Measurements from ENCODE around the gene PARD3B. TPM values are rescaled to one million over a fixed set of nuclear protein-coding genes. Genes with fewer than 3 reads are reported as not detected.

The PARD3B gene
- total and polyA plus RNA-seq, 2 of the 4 experiments (the other 2 are of a cell fraction), result 3.3 to 15.6 TPM

- H3K36me3 ChIP-seq (ENCODE audit: control insufficient read depth, insufficient read depth, low read length), result no peaks in the 10 kb centered on the region
- dilution Hi-C loops (cut with HindIII; ENCODE audit: low sequenced_read_pairs, unreplicated experiment) (no loop called here), in situ Hi-C loops (cut with MboI; ENCODE audit: low sequenced_read_pairs) (no loop called here), intact Hi-C loops (cut with micrococcal nuclease) (no loop called here)
- no peaks in the 10 kb centered on the region for H4K20me1 ChIP-seq (ENCODE audit: insufficient read depth, low read length)
- POLR2A ChIA-PET (ENCODE audit: unreplicated experiment), result no interaction called here
- no peak overlapping the region for H4K5ac ChIP-seq (ENCODE audit: low read depth, low read length)
- H3K4me3 ChIP-seq (ENCODE audit: insufficient read depth, low read depth, low read length), result no peak overlapping the region
- H3K4me1 ChIP-seq (ENCODE audit: control insufficient read depth, insufficient read depth, low read length), result no peaks in the 10 kb centered on the region
- no peak overlapping the region for H2AK9ac ChIP-seq (replicated peaks; ENCODE audit: low read depth, low read length, poor library complexity)
- H4K8ac ChIP-seq (ENCODE audit: low read depth in 2 of 2, low read length in 2 of 2), result no peak overlapping the region
- peaks cover 0 to 3% of the 10 kb centered on the region in 2 experiments; a peak in 1 of 4 replicates for H3K79me1 ChIP-seq (ENCODE audit: low read depth in 1 of 2, low read length in 2 of 2)
- H3K27ac ChIP-seq (ENCODE audit: insufficient read depth, low read length), result no peak overlapping the region
- H2AFZ ChIP-seq (replicated peaks; ENCODE audit: low read length, poor library complexity), result no peak overlapping the region
- H3K27me3 ChIP-seq (ENCODE audit: control insufficient read depth, insufficient read depth, low read length), result no peaks in the 10 kb centered on the region
- no peak overlapping the region for H3K4ac ChIP-seq (ENCODE audit: low read depth, low read length)
- BruUV-seq (replicated peaks), result no TSS peak
- CTCF ChIA-PET, result no interaction called here
- H2BK120ac ChIP-seq (ENCODE audit: low read depth, low read length), result no peak overlapping the region
- DNase-seq (no peak), ATAC-seq (ENCODE audit: low read depth) (no peak)
- H3K56ac ChIP-seq (ENCODE audit: extremely low read depth, insufficient read depth, low read length), result no peak overlapping the region
- WGBS, 2 experiments (ENCODE audit: extremely low coverage in 2 of 2, insufficient read length in 1 of 2), result 96% methylated on average over 3 of the region's 3 CpGs; no CpG with 5 or more reads in 1 of the 2 experiments
- no peak overlapping the region for H3K14ac ChIP-seq (replicated peaks; ENCODE audit: low read depth, low read length)
- H2AK5ac ChIP-seq (ENCODE audit: low read depth, low read length), result no peak overlapping the region
- no peak overlapping the region for H3K23ac ChIP-seq (ENCODE audit: low read depth, low read length)
- H3K4me2 ChIP-seq (ENCODE audit: low read depth, low read length), result no peak overlapping the region
- no peak overlapping the region for H2BK5ac ChIP-seq (ENCODE audit: low read depth, low read length, poor library complexity, severe bottlenecking)
- H3K18ac ChIP-seq (ENCODE audit: low read depth, low read length), result no peak overlapping the region
- no peak overlapping the region for H4K91ac ChIP-seq (ENCODE audit: insufficient read depth, low read depth, low read length)
- no peak overlapping the region for H3K9ac ChIP-seq (ENCODE audit: low read depth, low read length)
- TF ChIP-seq RAD21 (IDR thresholded peaks at IDR 0.05; ENCODE audit: low read length), result no peak
- no peak for TF ChIP-seq USF2 (IDR thresholded peaks at IDR 0.05; ENCODE audit: low read depth, low read length)
- no peak for TF ChIP-seq FOS (IDR thresholded peaks at IDR 0.05; ENCODE audit: low read depth, low read length)
- TF ChIP-seq MXI1 (IDR thresholded peaks at IDR 0.05; ENCODE audit: borderline replicate concordance, low read depth, low read length), result no peak
- TF ChIP-seq ELK1 (IDR thresholded peaks at IDR 0.05; ENCODE audit: borderline replicate concordance, low read depth, low read length), result no peak
- TF ChIP-seq CHD1 (IDR thresholded peaks at IDR 0.05; ENCODE audit: low read depth, low read length), result no peak
- TF ChIP-seq RFX5 (IDR thresholded peaks at IDR 0.05; ENCODE audit: low read depth, low read length), result no peak
- no peaks in the 10 kb centered on the region for H3K9me1 ChIP-seq (ENCODE audit: insufficient read depth, low read length)
- H3K9me3 ChIP-seq (ENCODE audit: control insufficient read depth, insufficient read depth, low read length), result no peaks in the 10 kb centered on the region
- H2BK15ac ChIP-seq (ENCODE audit: low read depth, low read length), result no peak overlapping the region
- no peak overlapping the region for H2BK20ac ChIP-seq (ENCODE audit: low read depth, low read length)
Observed at GRCh38 chr2:205002390-205002789, 457.1 kb downstream of the PARD3B start.
